HEK293T (cell line): ENCODE results near the gene ACSF3.

Source experiments
- CTCF ChIA-PET: fragments of 350-600 bp; formaldehyde crosslinking; extraction: SDS; loops from one replicate; lab custom pipeline; 2021; ENCODE audit warnings: antibody characterized with exemption, inconsistent platforms; lab: Yijun Ruan, JAX
- POLR2A ChIA-PET: fragments of 350-600 bp; formaldehyde crosslinking; extraction: SDS; loops from one replicate; lab custom pipeline; 2020; ENCODE audit warnings: antibody characterized with exemption, inconsistent platforms; lab: Yijun Ruan, JAX
- DNase-seq: peaks from one replicate; pipeline ENCODE4 v3.0.0; 2012; ENCODE audit warnings: mixed read lengths; ENCODE audit errors: extremely low spot score
- ARNT ChIP-seq: fragments of 450-650 bp; IDR thresholded peaks from 2 replicates; pipeline ENCODE4 v1.6.1; 2017; ENCODE audit warnings: mild to moderate bottlenecking
- BHLHE40 ChIP-seq: fragments of 450-650 bp; IDR thresholded peaks from 2 replicates; pipeline ENCODE4 v1.6.1; 2016; ENCODE audit warnings: mild to moderate bottlenecking, moderate library complexity, borderline replicate concordance
- CTBP1 ChIP-seq: fragments of 450-650 bp; IDR thresholded peaks from 2 replicates; pipeline ENCODE4 v1.6.1; 2016; ENCODE audit warnings: borderline replicate concordance
- ELF4 ChIP-seq: fragments of 450-650 bp; IDR thresholded peaks from 2 replicates; pipeline ENCODE4 v1.6.1; 2017; ENCODE audit warnings: antibody characterized with exemption
- FOXA1 ChIP-seq: fragments of 450-650 bp; IDR thresholded peaks from 2 replicates; pipeline ENCODE4 v1.6.1; 2016; ENCODE audit warnings: mild to moderate bottlenecking
- FOXK2 ChIP-seq: fragments of 450-650 bp; IDR thresholded peaks from 2 replicates; pipeline ENCODE4 v1.6.1; 2016; ENCODE audit warnings: mild to moderate bottlenecking
- FOXM1 ChIP-seq: fragments of 450-650 bp; IDR thresholded peaks from 2 replicates; pipeline ENCODE4 v1.6.1; 2017; ENCODE audit warnings: mild to moderate bottlenecking, borderline replicate concordance
- HDGF ChIP-seq: fragments of 450-650 bp; IDR thresholded peaks from 2 replicates; pipeline ENCODE4 v1.6.1; 2017; ENCODE audit warnings: antibody characterized with exemption, borderline replicate concordance
- L3MBTL2 ChIP-seq: fragments of 450-650 bp; conservative IDR thresholded peaks from 2 replicates; pipeline ENCODE4 v1.6.1; 2016; ENCODE audit warnings: mild to moderate bottlenecking
- LEF1 ChIP-seq: fragments of 450-650 bp; IDR thresholded peaks from 2 replicates; pipeline ENCODE4 v1.6.1; 2017; ENCODE audit warnings: mild to moderate bottlenecking, borderline replicate concordance
- NFRKB ChIP-seq: fragments of 450-650 bp; IDR thresholded peaks from 2 replicates; pipeline ENCODE4 v1.6.1; 2016; ENCODE audit warnings: mild to moderate bottlenecking, moderate library complexity
- PKNOX1 ChIP-seq: fragments of 450-650 bp; IDR thresholded peaks from 2 replicates; pipeline ENCODE4 v1.6.1; 2016
- SP1 ChIP-seq: fragments of 450-650 bp; IDR thresholded peaks from 2 replicates; pipeline ENCODE4 v1.6.1; 2017
- SUZ12 ChIP-seq: fragments of 450-650 bp; IDR thresholded peaks from 2 replicates; pipeline ENCODE4 v1.6.1; 2016; ENCODE audit warnings: mild to moderate bottlenecking
- TARDBP ChIP-seq: fragments of 450-650 bp; IDR thresholded peaks from 2 replicates; pipeline ENCODE4 v1.6.1; 2016
- ZNF384 ChIP-seq: fragments of 450-650 bp; IDR thresholded peaks from 2 replicates; pipeline ENCODE4 v1.6.1; 2016

The ACSF3 gene

GRCh38 chr16:89084411-89084810 lies 9.2 kb upstream of the ACSF3 start:
- ChIA-PET CTCF (no interaction called here), POLR2A (interaction anchor here (1.8 kb wide), 1 partner anchor 9 kb away, joined by 5 read pairs; no protein-coding TSS in a partner anchor)
- TF ChIP-seq SP1: no peak
- no peak for TF ChIP-seq FOXA1
- no peak for TF ChIP-seq BHLHE40
- no peak for TF ChIP-seq TARDBP
- no peak for TF ChIP-seq ZNF384
- TF ChIP-seq LEF1: no peak
- TF ChIP-seq HDGF: no peak
- TF ChIP-seq FOXM1: no peak
- DNase-seq: no peak

GRCh38 chr16:89084814-89085612 lies 8.6 kb upstream of the ACSF3 start:
- ChIA-PET CTCF (interaction anchor here (0.5 kb wide), 1 partner anchor 1341 kb away, joined by 3 read pairs; no protein-coding TSS in a partner anchor), POLR2A (interaction anchor here (1.8 kb wide), 1 partner anchor 8 kb away, joined by 5 read pairs; no protein-coding TSS in a partner anchor)
- no peak for TF ChIP-seq ARNT
- no peak for DNase-seq

GRCh38 chr16:89085755-89086154 lies 7.9 kb upstream of the ACSF3 start:
- no peak for DNase-seq
- ChIA-PET POLR2A (interaction anchor here (1.8 kb wide), 1 partner anchor 7 kb away, joined by 5 read pairs; no protein-coding TSS in a partner anchor), CTCF (interaction anchor here (0.5 kb wide), 1 partner anchor 1341 kb away, joined by 3 read pairs; no protein-coding TSS in a partner anchor)
- TF ChIP-seq TARDBP (no peak), SP1 (no peak), NFRKB (no peak), BHLHE40 (no peak), LEF1 (no peak), ZNF384 (no peak), ELF4 (no peak), L3MBTL2 (no peak), SUZ12 (no peak), FOXA1 (no peak), HDGF (no peak)

- POLR2A ChIA-PET: no interaction called here
- CTCF ChIA-PET: no interaction called here
- DNase-seq: no peak
- TF ChIP-seq ELF4: no peak
- no peak for TF ChIP-seq LEF1
- no peak for TF ChIP-seq TARDBP
- TF ChIP-seq NFRKB: no peak
- no peak for TF ChIP-seq SP1
- no peak for TF ChIP-seq PKNOX1
- TF ChIP-seq ZNF384: no peak
- TF ChIP-seq FOXA1: no peak
- TF ChIP-seq L3MBTL2: no peak
- no peak for TF ChIP-seq SUZ12
- no peak for TF ChIP-seq CTBP1
- no peak for TF ChIP-seq FOXK2
- no peak for TF ChIP-seq ARNT
- TF ChIP-seq FOXM1: no peak
Observed at GRCh38 chr16:89087922-89088497, 5.6 kb upstream of the ACSF3 start.

- ChIA-PET CTCF (no interaction called here), POLR2A (no interaction called here)
- DNase-seq: no peak
Observed at GRCh38 chr16:89089120-89089519, 4.5 kb upstream of the ACSF3 start.

GRCh38 chr16:89090182-89090630 lies 3.4 kb upstream of the ACSF3 start:
- TF ChIP-seq TARDBP: no peak
- no peak for TF ChIP-seq LEF1
- no peak for TF ChIP-seq ZNF384
- CTCF ChIA-PET: no interaction called here
- POLR2A ChIA-PET: no interaction called here
- no peak for DNase-seq

More at GRCh38 chr16:89089120-89089519, 4.5 kb upstream of the ACSF3 start:
- TF ChIP-seq FOXA1: no peak
- no peak for TF ChIP-seq NFRKB
- no peak for TF ChIP-seq BHLHE40
- TF ChIP-seq ZNF384: no peak
- TF ChIP-seq SP1: no peak
- no peak for TF ChIP-seq CTBP1
- no peak for TF ChIP-seq FOXK2
- no peak for TF ChIP-seq ARNT
- no peak for TF ChIP-seq ELF4
- TF ChIP-seq L3MBTL2: no peak
- no peak for TF ChIP-seq SUZ12
- TF ChIP-seq FOXM1: no peak
- no peak for TF ChIP-seq PKNOX1
- TF ChIP-seq LEF1: no peak
- no peak for TF ChIP-seq TARDBP
